Measurements from ENCODE around the gene MED8. TPM values are rescaled to one million over a fixed set of nuclear protein-coding genes. Genes with fewer than 3 reads are reported as not detected.

The MED8 gene
- total and polyA plus RNA-seq, 2 of the 13 experiments (the other 11 are each of a cell fraction or from before 2014, with no cell fraction given): 16.9 to 77.4 TPM

GRCh38 chr1:43358121-43358745 is 31.4 kb downstream of the MED8 start (continued):
- TF ChIP-seq ZHX2 (IDR thresholded peaks at IDR 0.05; ENCODE audit: low read depth) (no peak), ZHX2 (CRISPR knock-in tag; IDR thresholded peaks at IDR 0.05; ENCODE audit: borderline replicate concordance) (0 out of 2 replicates have a peak, but pooled peaks have one; percentile 70), ZBTB49 (CRISPR knock-in tag; IDR thresholded peaks at IDR 0.05; ENCODE audit: borderline replicate concordance) (no peak), ZBTB25 (CRISPR knock-in tag; IDR thresholded peaks at IDR 0.05) (0 out of 2 replicates have a peak, but pooled peaks have one; percentile 6), ZNF724P (CRISPR knock-in tag; IDR thresholded peaks at IDR 0.05; ENCODE audit: borderline replicate concordance) (no peak), ATF6 (CRISPR knock-in tag; conservative IDR thresholded peaks at IDR 0.05) (no peak), ZNF766 (CRISPR knock-in tag; IDR thresholded peaks at IDR 0.05; ENCODE audit: borderline replicate concordance) (0 out of 2 replicates have a peak, but pooled peaks have one; percentile 80), ZSCAN5A (CRISPR knock-in tag; IDR thresholded peaks at IDR 0.05; ENCODE audit: borderline replicate concordance) (no peak), ARNTL (CRISPR knock-in tag; IDR thresholded peaks at IDR 0.05) (no peak), GZF1 (CRISPR knock-in tag; IDR thresholded peaks at IDR 0.05) (no peak), GFI1 (CRISPR knock-in tag; IDR thresholded peaks at IDR 0.05; ENCODE audit: borderline replicate concordance) (0 out of 2 replicates have a peak, but pooled peaks have one; percentile 13), KDM3A (CRISPR knock-in tag; IDR thresholded peaks at IDR 0.05; ENCODE audit: low read depth) (no peak), BATF2 (CRISPR knock-in tag; IDR thresholded peaks at IDR 0.05) (no peak)

All from HepG2 (cell line).